Measurements from ENCODE around the gene ABCB11.

- TF ChIP-seq CTCF (IDR thresholded peaks at IDR 0.05) (no peak), POLR2A (IDR thresholded peaks at IDR 0.05) (no peak)
Measured at GRCh38 chr2:168976034-168976654, 55.0 kb downstream of the ABCB11 start.
